Activated T-cell treated with anti-CD3 and anti-CD28 coated beads for 1 hour (primary cell): Measurements from ENCODE around the gene OSTN.
"Not testable (repeated sequence)": the region's sequence is repeated elsewhere in the genome, so short reads cannot be mapped to it uniquely, and the experiment has no call there.

Experiments
- DNase-seq: peaks from one replicate; pipeline ENCODE4 v3.0.0-alpha.2; 2020; ENCODE audit warnings: low read depth

Gene OSTN

DNA sequence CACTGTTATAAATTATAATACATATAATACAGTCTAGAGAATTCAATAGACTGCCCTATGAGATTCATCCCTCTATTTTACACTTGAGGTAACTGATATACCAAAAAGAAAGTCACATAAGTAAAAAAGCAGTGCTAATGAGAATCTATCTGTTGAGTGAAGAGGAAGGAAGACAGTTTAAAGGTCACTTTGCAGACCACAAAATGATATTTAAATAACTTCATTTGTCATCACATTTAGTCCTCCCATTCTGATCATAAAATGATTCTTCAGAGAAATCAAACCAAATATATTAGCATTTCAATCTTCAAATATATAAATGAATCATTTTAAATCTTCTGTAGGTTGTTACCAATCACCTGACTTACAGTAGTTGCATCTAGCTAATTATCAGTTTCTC, 69.7 kb downstream of the OSTN start:
- DNase-seq = no peak

DNA sequence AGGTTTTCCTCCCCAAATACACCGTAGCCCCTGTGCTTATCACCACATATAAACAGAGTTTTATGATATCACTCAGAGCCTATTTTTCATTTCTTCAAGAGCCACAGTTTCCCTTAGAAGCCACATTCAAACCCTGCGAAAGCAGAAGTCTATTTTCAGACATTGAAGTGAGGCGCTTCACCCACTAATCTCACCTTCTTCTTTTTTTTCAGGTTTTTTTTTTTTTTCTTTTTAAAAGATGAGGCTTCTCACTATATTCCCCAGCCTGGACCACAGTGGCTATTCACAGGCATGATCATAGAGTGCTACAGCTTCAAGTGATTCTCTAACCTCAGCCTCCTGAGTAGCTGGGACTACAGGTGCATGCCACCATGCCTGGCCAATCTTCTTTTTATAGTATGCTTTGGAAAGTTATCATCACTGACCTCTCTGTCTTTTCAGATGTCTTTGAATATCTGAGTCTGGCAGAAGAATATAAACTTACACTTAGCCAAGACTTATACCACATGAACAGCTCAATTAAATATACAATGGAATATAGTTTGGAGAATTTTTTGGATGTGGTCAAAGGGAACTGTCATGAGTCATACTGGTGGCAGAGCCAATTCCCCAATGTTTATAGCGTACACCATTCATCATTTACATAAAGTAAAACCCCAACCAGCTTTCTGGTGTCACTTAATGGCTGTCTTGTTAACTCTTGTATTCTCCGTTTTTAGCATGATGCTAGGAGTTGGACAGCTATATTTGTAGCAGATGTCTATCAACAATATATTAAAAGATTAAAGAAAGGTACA, 70.4 kb downstream of the OSTN start:
- no peak for DNase-seq

DNA sequence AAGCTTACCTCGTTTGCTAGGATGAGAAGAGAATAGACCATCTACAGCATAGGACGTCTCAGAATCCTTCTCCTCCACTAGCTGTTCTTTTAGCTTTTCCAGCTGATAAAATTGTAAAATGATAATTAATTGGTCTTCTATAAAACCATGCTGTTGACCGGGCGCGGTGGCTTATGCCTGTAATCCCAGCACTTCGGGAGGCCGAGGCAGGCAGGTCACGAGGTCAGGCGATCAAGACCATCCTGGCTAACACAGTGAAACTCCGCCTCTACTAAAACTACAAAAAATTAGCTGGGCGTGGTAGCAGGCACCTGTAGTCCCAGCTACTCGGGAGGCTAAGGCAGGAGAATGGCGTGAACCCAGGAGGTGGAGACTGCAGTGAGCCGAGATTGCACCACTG, 76.2 kb downstream of the OSTN start:
- not testable (repeated sequence) for DNase-seq

DNA sequence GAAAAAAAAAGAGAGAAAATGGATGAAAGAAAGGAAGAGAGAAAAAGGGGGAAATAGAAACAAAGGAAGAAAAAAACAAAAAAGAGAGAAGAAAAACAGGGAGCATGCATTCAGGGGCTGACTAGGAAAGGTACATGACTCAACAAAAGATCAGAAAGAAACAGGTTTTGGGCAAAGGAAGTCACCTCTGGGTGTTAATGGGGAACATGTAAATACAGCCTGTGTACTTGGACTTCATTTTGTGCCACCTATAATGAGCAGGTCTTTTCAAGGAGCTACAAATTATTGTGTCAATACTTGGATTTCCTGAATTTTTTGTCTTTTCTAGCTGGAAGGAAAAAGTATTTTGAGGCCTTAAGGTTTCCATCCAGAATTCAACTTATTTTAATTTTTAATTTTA, 76.7 kb downstream of the OSTN start:
- no peak for DNase-seq

DNA sequence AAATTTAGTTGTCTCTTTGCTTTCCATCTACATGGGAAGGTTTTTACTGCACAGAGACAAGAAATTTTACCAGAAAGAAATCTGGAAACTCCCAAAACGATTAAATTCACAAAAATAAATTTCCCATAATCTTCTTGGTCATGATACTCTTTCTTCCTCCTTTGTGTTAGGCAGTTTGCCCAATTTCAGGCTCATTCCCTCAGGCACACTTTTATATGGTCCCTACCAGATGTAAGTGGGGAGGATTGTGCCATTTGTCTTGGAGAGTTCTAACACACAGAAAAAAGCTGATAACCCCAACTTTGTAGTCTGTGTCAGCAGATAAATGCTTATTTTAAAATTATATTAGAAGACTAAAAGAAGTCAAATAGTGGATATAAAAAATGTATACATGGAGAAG, 81.1 kb downstream of the OSTN start:
- DNase-seq = no peak

DNA sequence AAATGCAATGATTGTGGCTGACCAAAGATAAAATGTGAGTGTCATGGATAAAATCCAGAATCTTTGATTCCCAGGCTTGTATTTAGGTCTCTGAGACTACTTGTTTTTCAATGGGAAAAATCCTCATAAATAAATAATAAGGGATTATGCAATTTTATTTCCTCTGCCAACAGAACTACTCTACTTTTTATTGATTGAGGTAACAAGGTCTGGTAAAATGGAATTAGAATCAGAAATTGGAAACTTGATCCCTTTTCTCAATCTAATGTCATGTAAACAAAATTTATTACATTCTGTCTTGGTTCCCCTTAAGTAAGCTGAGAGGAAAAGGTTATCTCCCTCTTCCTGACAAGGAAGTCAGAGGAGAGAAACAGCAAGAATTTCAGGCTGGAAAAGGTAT, 81.8 kb downstream of the OSTN start:
- DNase-seq = no peak

DNA sequence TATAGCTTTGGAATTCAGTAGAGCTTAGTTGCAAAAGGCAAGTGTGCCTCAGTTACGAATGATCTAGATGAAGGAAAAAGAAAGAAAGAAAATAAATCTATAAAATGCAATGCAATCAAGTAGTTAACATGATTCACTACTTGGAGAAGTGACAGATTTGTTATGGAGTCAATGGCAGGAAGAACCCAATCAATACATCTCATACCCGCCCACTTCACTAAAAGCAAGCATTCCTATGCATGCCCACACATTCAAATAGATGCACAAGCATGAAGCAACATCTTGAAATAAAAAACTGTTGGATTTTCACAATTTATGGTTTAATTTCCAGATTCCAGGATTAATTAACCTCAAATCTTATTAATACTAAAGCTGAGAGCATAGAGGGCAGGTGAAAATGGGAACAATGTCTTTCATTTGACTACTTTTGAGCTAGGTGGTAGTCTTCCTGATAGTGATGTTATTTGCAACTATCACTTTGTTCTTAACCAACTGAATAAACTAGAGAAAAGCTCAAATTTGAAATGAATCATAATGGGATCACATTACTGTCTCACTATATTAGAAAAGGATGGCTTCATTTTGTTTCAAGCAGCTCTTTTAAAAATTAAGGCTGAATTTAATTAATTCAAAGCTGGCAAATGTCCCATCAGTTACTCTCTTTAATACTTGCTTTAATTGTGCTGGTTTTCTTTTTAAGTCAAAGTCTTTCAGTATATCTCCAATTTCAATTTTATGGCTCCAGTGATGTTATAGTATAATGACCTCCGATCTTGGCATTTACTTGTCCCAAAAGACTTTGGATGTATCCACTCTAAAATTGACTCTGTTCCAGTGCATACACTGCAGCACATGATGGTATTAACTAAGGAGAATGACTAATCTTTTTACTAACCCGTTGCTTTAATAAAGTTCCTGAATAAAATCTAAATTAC, 83.5 kb downstream of the OSTN start:
- DNase-seq = no peak

DNA sequence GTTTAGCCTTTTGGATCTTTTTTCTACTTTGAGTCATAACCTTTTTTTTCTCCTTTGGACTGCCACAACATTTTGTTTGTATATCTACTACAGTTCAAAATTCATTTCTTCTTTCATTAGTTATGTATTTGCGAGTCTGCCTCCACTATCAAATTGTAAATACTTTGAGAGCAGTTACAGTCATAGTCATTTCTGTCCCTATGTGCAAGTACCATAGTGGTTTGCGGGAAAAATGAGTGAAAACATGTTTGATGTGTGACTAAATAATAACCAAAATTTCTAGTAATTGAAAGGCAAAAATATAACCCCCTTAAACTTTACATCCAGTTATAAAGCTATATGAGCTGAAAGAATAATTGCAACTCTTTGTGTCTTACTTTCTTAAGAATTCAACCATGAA, 84.4 kb downstream of the OSTN start:
- no peak for DNase-seq

DNA sequence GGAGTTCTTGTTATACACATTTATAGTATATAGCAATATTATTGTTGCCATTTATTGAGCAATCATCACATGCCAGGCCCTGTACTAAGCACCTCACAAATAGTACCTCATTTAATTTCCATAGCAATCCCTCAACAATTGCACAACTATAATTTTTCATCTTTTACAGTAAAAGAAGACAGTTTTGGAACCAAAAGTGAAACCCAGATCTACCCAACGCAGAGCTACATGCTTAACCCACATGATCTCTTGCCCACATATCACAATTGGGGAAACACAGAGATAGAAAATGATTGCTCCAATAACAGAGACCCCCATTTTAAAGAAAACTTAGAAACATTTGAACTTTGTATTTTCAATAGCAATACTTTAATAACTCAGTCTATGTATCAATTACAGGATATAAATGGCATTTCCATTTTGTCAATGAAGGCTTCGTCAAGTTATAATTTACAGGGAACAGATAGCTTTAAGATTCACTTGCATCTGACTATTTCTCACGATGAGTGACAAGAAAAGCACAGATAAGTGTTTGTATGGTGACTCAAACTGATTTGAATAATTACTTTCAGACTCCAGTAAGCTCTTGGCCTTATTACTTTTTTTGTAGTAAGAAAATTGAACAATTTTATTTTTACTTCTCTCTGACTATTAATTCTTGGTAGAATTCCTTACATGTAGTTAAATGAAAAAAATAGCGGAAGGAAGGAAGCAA, 91.4 kb downstream of the OSTN start:
- DNase-seq = no peak

DNA sequence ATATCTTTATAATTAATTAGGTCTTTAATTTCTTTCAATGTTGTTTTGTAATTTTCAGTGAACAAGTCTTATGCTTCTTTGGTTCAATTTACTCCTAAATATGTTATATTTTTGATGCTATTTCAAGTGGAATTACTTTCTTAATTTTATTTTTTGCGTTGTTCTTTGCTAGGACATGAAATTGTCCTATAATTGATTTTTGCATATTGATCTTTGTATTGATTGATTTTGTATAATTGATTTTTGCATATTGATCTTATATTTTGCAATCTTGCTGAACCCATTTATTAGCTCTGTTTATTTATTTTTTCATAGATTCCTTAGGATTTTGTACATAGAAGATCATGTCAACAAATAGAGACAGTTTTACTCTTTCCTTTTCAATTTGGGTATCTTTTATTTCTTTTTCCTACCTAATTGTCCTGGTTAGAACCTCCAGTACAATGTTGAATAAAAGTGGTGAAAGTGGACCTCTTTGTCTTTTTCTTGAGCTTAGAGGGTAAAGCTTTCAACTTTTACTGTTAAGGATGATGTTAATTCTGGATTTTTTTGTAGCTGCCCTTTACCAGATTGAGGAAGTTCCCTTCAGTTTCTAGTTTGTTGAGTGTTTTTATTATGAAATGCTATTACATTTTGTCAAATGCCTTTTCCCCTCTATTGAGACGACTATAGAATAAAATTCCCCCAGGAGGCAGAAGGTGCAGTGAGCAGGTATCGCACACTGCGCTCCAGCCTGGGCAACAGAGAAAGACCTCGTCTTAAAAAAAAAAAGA, 93.4 kb downstream of the OSTN start:
- no peak for DNase-seq

DNA sequence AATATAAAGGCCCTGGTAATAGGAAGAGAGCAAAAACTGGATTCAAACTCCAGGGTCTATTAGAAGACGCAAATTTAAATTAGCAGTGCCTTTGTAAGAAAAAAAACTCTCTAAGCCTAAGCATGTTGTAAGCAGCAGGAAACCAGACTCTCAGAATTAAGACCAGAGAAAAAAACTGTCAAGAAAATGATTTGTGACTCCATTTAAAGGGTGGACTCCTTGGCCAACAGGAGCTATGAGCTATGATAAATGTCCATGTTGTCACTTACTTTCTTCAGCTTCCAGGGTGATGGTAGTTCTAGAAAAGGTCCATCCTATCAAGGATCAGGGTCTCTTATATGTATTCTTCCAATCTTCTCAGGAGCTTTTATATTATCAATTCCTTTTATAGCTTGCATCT, 95.2 kb downstream of the OSTN start:
- no peak for DNase-seq

DNA sequence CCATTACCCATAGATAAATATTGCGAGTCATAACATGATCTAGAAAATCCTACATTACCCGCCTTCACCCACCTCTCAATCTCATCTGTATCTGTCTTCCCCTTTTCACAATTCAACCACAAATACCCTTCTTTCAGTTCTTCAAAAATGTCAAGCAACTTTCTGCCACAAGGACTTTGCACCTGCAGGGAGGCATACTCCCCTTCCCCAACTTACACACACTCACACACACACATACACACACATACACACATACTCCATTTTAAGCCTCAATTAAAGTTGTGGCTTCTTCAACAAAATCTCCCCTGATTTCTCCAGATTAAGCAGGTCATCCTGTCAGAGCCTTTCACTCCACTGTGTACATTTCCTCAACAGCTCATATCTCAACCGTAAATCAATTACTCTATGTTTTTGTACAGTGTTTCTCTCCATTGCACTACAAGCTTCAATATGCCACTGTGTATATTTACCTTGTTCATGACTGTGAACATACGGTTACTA, 97.0 kb downstream of the OSTN start:
- DNase-seq = no peak

DNA sequence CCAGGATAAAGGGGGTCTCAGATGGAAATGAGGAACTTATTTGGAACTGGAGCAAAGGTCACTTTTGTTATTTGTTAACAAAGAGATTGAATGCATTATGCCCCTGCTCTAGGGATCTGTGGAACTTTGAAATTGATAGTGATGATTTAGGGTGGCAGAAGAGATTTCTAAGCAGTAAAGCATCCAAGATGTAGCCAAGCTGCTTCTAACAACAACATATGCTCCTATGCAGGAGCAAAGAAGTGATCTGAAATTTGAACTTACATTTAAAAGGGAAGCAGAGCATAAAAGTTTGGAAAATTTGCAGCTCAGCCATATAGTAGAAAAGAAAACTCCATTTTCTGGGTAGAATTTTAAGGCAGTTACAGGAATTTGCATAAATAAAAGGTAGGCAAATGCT, 99.8 kb downstream of the OSTN start:
- no peak for DNase-seq

DNA sequence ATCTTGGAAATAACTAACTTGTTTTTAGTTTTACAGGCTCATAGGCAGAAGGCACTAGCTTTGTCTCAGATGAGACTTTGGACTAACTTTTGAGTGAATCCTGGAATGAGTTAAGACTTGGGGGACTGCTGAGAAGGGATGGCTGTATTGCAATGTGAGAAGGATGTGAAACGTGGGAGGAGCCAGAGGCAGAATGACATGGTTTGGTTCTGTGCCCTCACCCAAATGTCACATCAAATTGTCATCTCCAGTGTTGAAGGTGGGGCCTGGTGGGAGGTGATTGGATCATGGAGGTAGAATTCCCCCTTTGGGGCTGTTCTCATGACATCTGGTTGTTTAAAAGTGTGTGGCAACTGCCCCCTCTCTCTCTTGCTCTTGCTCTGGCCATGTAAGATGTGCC, 101.4 kb downstream of the OSTN start:
- DNase-seq = no peak

DNA sequence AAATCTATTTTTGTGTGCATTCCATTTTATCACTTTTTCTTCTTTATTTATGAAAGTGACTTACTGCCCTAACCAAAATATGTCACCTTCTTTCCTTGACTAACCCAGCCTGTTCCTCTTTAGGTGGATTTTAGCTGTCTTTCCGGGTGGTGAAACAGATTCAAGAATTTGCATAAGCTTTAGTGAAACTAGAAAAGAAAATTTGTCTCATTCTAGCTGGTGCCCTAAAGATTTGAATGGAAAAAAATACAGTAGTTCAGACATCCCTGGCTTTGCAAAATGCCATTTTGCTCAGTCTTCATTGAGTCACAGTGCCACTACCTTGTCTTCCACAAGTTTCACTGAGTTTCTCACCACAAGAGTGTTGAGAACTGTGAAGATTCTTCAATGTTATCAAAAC, 102.0 kb downstream of the OSTN start:
- no peak for DNase-seq

DNA sequence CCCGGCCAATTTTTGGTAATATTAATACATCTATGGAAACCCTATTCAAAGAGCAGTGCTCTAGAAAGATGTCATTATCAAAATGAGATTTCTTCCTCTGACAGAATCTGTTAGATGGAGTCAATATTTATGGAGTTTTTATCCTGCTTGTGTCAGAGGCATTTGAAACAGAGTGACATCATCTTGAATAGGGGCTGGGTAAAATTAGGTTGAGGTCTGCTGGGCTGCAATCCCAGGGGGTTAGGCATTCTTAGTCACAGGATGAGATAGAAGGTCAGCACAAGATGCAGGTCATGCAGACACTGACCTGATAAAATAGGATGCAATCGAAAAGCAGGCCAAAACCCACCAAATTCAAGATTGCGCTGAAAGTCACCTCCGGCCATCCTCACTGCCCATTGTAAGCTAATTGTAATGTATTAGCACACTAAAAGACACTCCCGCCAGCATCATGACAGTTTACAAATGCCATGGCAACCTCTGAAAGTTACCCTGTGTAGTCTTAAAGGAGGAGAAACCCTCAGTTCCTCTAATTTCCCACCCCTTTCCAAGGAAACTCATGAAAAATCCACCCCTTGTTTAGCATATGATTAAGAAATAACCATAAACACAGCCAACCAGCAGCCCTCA, 102.9 kb downstream of the OSTN start:
- no peak for DNase-seq

DNA sequence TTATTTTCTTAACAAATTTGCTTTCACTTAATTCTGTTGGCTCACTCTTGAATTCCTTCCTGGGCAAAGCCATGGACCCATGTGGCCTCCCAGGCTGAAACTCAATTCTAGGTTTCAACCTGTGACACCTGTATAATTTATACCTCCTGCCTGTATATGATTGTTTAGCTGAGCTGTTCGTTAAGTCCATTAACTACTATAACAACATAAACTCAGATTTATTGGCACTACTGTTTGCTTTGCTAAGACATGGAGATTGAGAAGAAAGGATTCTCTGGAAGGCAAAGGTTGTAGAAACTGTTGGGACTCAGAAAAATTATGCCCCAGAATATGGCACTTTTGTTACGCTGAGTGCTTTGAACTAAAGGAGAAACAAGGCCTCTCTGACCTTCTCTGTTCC, 103.4 kb downstream of the OSTN start:
- no peak for DNase-seq

DNA sequence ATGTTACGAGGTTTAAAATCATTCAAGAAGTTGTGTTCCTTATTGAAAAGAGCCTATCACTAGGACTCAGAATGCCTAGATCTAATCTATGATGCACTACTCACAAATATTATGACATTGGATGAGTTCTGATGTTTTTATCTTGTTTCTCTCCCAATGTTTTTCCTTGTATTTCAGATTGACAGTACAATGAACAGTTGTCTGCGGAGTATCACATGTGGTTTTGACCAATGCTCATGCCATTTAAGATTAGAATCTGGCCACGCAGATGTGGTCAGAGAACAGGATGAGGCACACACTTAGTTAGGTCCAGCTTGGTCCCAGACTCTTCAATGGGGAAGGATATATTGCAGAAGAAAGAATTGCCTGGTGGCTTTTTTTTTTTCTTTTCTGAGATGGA, 104.6 kb downstream of the OSTN start:
- DNase-seq = no peak

DNA sequence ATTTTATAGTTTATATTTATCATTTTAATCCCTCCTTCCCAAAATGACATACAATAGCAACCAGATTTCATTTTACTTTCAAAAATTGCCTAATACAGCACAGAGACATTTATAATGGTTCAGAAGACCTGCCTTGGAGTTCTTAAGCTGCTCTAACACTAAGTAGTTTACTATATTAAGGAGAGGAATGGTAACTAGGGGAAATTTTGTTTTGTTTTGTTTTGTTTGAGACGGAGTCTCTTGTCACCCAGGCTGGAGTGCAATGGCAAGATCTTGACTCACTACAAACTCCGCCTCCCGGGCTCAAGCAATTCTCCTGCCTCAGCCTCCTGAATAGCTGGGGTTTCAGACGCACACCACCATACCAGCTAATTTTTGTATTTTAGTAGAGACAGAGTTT, 107.4 kb downstream of the OSTN start:
- DNase-seq = no peak

DNA sequence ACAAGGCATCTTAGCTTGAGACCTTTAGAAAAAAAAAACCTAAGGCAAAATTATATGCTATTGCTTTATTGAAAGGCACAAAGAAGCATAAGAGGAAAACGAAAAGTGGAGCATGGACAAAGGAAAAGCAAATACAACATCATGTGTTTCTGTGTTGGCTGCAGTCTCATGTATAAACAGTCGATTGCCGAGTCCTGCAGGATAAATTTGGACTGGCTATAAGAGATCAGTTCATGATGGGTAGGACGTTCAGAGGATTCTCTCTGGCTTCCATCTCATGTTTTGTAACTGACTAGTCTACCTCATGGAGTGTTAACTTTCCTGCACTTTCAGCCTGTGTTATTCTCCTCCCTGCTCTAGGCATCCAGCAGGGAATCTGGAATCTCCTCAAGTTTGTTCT, 108.3 kb downstream of the OSTN start:
- DNase-seq = no peak

DNA sequence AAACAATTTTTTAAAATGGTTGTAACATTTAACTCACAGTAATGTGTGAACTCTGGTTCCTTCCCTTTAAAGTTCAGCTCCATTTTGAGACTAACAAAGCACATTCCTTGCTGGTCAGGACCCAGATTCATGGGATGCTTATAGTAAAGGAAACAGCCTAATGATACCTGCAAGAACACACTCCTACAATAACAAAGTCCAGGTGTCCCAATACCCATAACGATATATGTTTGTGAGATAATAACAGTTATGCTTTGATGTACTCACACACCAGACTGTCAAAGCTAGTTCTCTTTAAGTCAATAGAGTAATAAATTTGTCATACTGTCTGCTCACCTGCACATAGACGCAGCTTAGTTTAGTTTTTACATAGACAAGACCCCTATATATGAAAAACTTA, 114.3 kb downstream of the OSTN start:
- no peak for DNase-seq
